GM23248 (cell line): ENCODE measurements around the gene TMEM130. TPM values are rescaled to one million over a fixed set of nuclear protein-coding genes. Genes with fewer than 3 reads are reported as not detected.
A peak's percentile ranks its signal among the peaks of the same experiment; 100 is the strongest.

ENCODE experiments used
- DNase-seq: peaks from one replicate; pipeline ENCODE4 v3.0.0-alpha.2; 2015
- H2AFZ ChIP-seq: fragments of 200-600 bp; sonication (generic); 2 replicates; pipeline ENCODE4 v1.6.1; 2016; ENCODE audit warnings: antibody characterized with exemption
- H3F3A ChIP-seq: fragments of 200-600 bp; sonication (generic); 2 replicates; pipeline ENCODE4 v1.6.1; 2016; ENCODE audit warnings: mild to moderate bottlenecking, antibody characterized with exemption, mixed run types; ENCODE audit not compliant: insufficient read depth
- H3K27ac ChIP-seq: fragments of 200-600 bp; sonication (generic); 2 replicates; pipeline ENCODE4 v1.5.1; 2016; ENCODE audit warnings: mild to moderate bottlenecking
- H3K27me3 ChIP-seq: fragments of 200-600 bp; sonication (generic); replicated peaks from 2 replicates; pipeline ENCODE4 v1.6.1; 2016; ENCODE audit warnings: mild to moderate bottlenecking; ENCODE audit not compliant: insufficient read depth
- H3K36me3 ChIP-seq: fragments of 200-600 bp; sonication (generic); 2 replicates; pipeline ENCODE4 v1.6.1; 2016; ENCODE audit warnings: low read depth, mild to moderate bottlenecking
- H3K4me1 ChIP-seq: fragments of 200-600 bp; sonication (generic); 2 replicates; pipeline ENCODE4 v1.6.1; 2016; ENCODE audit warnings: mild to moderate bottlenecking; ENCODE audit not compliant: insufficient read depth
- H3K4me2 ChIP-seq: fragments of 200-600 bp; sonication (generic); one replicate; pipeline ENCODE4 v1.6.1; 2016; ENCODE audit warnings: mild to moderate bottlenecking; ENCODE audit not compliant: unreplicated experiment
- H3K4me3 ChIP-seq: fragments of 200-600 bp; sonication (generic); 2 replicates; pipeline ENCODE4 v1.5.1; 2016; ENCODE audit warnings: mild to moderate bottlenecking
- H3K79me2 ChIP-seq: fragments of 200-600 bp; sonication (generic); 2 replicates; pipeline ENCODE4 v1.6.1; 2016; ENCODE audit warnings: mild to moderate bottlenecking; ENCODE audit not compliant: insufficient read depth
- H3K9ac ChIP-seq: fragments of 200-600 bp; sonication (generic); 2 replicates; pipeline ENCODE4 v1.6.1; 2016; ENCODE audit warnings: mild to moderate bottlenecking
- H3K9me2 ChIP-seq: fragments of 200-600 bp; sonication (generic); 2 replicates; pipeline ENCODE4 v1.6.1; 2016; ENCODE audit warnings: mixed run types, mild to moderate bottlenecking, moderate library complexity; ENCODE audit not compliant: insufficient read depth
- H3K9me3 ChIP-seq: fragments of 200-600 bp; sonication (generic); one replicate; pipeline ENCODE4 v1.6.1; 2017; ENCODE audit warnings: low read depth
- H4K20me1 ChIP-seq: fragments of 200-600 bp; sonication (generic); 2 replicates; pipeline ENCODE4 v1.6.0; 2016; ENCODE audit not compliant: insufficient read depth
- EZH2 ChIP-seq: fragments of 200-600 bp; sonication (generic); IDR thresholded peaks from 2 replicates; pipeline ENCODE4 v1.6.1; 2018; ENCODE audit warnings: antibody characterized with exemption, mild to moderate bottlenecking; ENCODE audit not compliant: insufficient read depth, poor library complexity, severe bottlenecking
- EZH2phosphoT487 ChIP-seq: fragments of 200-600 bp; sonication (generic); IDR thresholded peaks from 2 replicates; pipeline ENCODE4 v1.6.1; 2018; ENCODE audit warnings: antibody characterized with exemption, moderate library complexity, mild to moderate bottlenecking, low read depth; ENCODE audit not compliant: insufficient read depth
- WGBS, 2 experiments: methylation state at CpG; one replicate each; pipeline ENCODE4 v1.1.6; 2015 to 2017; ENCODE audit warnings: low lambda C conversion rate in 2 of 2, low coverage in 1 of 2; ENCODE audit errors: missing lambda C conversion rate in 2 of 2; 5-methylcytosine and 5-hydroxymethylcytosine counted together
- in situ Hi-C: fragments of 300-500 bp; cut with MboI; formaldehyde crosslinking; loops from 2 replicates; pipeline ENCODE4 v1.15.0; 2020
- polyA plus RNA-seq: library from polyadenylated mRNA; unstranded; fragments of >200 nt; fragmentation: Nextera tagmentation; extraction: Ambion mirVana; gene quantifications from 2 replicates; pipeline ENCODE4 v1.2.1, GENCODE V29; 2016
- total RNA-seq: library from RNA; depleted of rRNA; stranded (reverse); fragments of >200 nt; shearing (Covaris generic); gene quantifications from 2 replicates; pipeline ENCODE4 v1.2.3, GENCODE V29; 2014

Gene TMEM130
- total and polyA plus RNA-seq, 2 experiments from 2014 or later: 0.40 TPM; not detected in 1

GRCh38 chr7:98828368-98828767 lies 41.4 kb downstream of the TMEM130 start:
- no peak overlapping the region for H2AFZ ChIP-seq
- H3F3A ChIP-seq: no peaks in the 10 kb centered on the region
- H3K4me3 ChIP-seq: no peak overlapping the region
- TF ChIP-seq EZH2phosphoT487 (no peak), EZH2 (no peak)
- no peaks in the 10 kb centered on the region for H3K9me2 ChIP-seq
- H3K9me3 ChIP-seq: no peaks in the 10 kb centered on the region
- no peaks in the 10 kb centered on the region for H3K79me2 ChIP-seq
- WGBS, 2 experiments: 44 to 50% methylated on average over 8 of the region's 8 CpGs
- in situ Hi-C loops: loop anchor here (25.0 kb wide), 1 partner anchor 516 kb away; no protein-coding TSS in a partner anchor
- peaks cover 30% of the 10 kb centered on the region; the same call in 1 of the 2 replicates for H3K27me3 ChIP-seq
- H3K4me2 ChIP-seq: no peak overlapping the region
- DNase-seq: no peak
- H4K20me1 ChIP-seq: no peaks in the 10 kb centered on the region
- H3K4me1 ChIP-seq: no peaks in the 10 kb centered on the region
- no peak overlapping the region for H3K9ac ChIP-seq
- no peaks in the 10 kb centered on the region for H3K36me3 ChIP-seq
- no peak overlapping the region for H3K27ac ChIP-seq

GRCh38 chr7:98827258-98827657 lies 42.6 kb downstream of the TMEM130 start:
- no peak for TF ChIP-seq EZH2
- TF ChIP-seq EZH2phosphoT487: no peak
- Histone ChIP-seq H3K27ac (no peak overlapping the region), H3K79me2 (no peaks in the 10 kb centered on the region), H3K9me3 (no peaks in the 10 kb centered on the region), H3K27me3 (peaks cover 30% of the 10 kb centered on the region; the same call in 1 of the 2 replicates), H4K20me1 (no peaks in the 10 kb centered on the region), H3K36me3 (no peaks in the 10 kb centered on the region), H2AFZ (no peak overlapping the region), H3K4me1 (peaks cover 8% of the 10 kb centered on the region; the same call in 1 of the 2 replicates), H3F3A (no peaks in the 10 kb centered on the region), H3K9ac (no peak overlapping the region), H3K4me3 (no peak overlapping the region), H3K9me2 (no peaks in the 10 kb centered on the region), H3K4me2 (no peak overlapping the region)
- in situ Hi-C loops: loop anchor here (25.0 kb wide), 1 partner anchor 515 kb away; no protein-coding TSS in a partner anchor
- no peak for DNase-seq
- 39 to 41% methylated on average over 3 of the region's 3 CpGs for WGBS, 2 experiments

GRCh38 chr7:98826811-98827231 lies 43.0 kb downstream of the TMEM130 start:
- Histone ChIP-seq H4K20me1 (no peaks in the 10 kb centered on the region), H3K4me1 (peaks cover 9% of the 10 kb centered on the region; the same call in 1 of the 2 replicates), H3K79me2 (no peaks in the 10 kb centered on the region), H3K4me2 (no peak overlapping the region), H3K27me3 (peaks cover 30% of the 10 kb centered on the region; the same call in 1 of the 2 replicates), H3K4me3 (no peak overlapping the region), H3K9me2 (no peaks in the 10 kb centered on the region), H3F3A (no peaks in the 10 kb centered on the region), H3K36me3 (no peaks in the 10 kb centered on the region), H3K9me3 (no peaks in the 10 kb centered on the region), H3K27ac (no peak overlapping the region), H3K9ac (no peak overlapping the region), H2AFZ (no peak overlapping the region)
- DNase-seq: peak; percentile 49
- in situ Hi-C loops: loop anchor here (25.0 kb wide), 1 partner anchor 515 kb away; no protein-coding TSS in a partner anchor
- 1 to 5% methylated on average over 12 to 13 of the region's 13 CpGs for WGBS, 2 experiments
- TF ChIP-seq EZH2phosphoT487: no peak
- TF ChIP-seq EZH2: no peak

GRCh38 chr7:98826387-98826786 lies 43.4 kb downstream of the TMEM130 start:
- TF ChIP-seq EZH2phosphoT487 (no peak), EZH2 (no peak)
- 12 to 13% methylated on average over 20 of the region's 20 CpGs for WGBS, 2 experiments
- Histone ChIP-seq H3K27ac (no peak overlapping the region), H3K79me2 (no peaks in the 10 kb centered on the region), H3K9me2 (no peaks in the 10 kb centered on the region), H4K20me1 (no peaks in the 10 kb centered on the region), H3K27me3 (peaks cover 30% of the 10 kb centered on the region; the same call in 1 of the 2 replicates), H3K4me2 (no peak overlapping the region), H2AFZ (no peak overlapping the region), H3K4me1 (peaks cover 9% of the 10 kb centered on the region; the same call in 1 of the 2 replicates), H3K9me3 (no peaks in the 10 kb centered on the region), H3K4me3 (no peak overlapping the region), H3K9ac (no peak overlapping the region), H3F3A (no peaks in the 10 kb centered on the region), H3K36me3 (no peaks in the 10 kb centered on the region)
- DNase-seq: no peak
- in situ Hi-C loops: loop anchor here (25.0 kb wide), 1 partner anchor 514 kb away; no protein-coding TSS in a partner anchor

GRCh38 chr7:98823226-98823625 lies 46.6 kb downstream of the TMEM130 start:
- Histone ChIP-seq H3K4me3 (no peak overlapping the region), H4K20me1 (no peaks in the 10 kb centered on the region), H3K27ac (no peak overlapping the region), H2AFZ (no peak overlapping the region), H3K36me3 (no peaks in the 10 kb centered on the region), H3K9me3 (no peaks in the 10 kb centered on the region), H3K9ac (no peak overlapping the region), H3K9me2 (no peaks in the 10 kb centered on the region), H3K27me3 (peaks cover 15% of the 10 kb centered on the region; the same call in 1 of the 2 replicates), H3F3A (no peaks in the 10 kb centered on the region), H3K4me2 (no peak overlapping the region), H3K4me1 (peaks cover 9% of the 10 kb centered on the region; the same call in 1 of the 2 replicates), H3K79me2 (no peaks in the 10 kb centered on the region)
- WGBS, 2 experiments: 88 to 92% methylated on average over 4 of the region's 4 CpGs
- DNase-seq: no peak
- TF ChIP-seq EZH2phosphoT487: no peak
- TF ChIP-seq EZH2: no peak
- in situ Hi-C loops: no loop called here
